Activated CD8-positive, alpha-beta memory T cell treated with anti-CD3 and anti-CD28 coated beads, Interleukin-2, amount 50 U/mL, for 1 hour (primary cell): ENCODE data around the gene MORN3.
"Not testable (repeated sequence)": the region's sequence is repeated elsewhere in the genome, so short reads cannot be mapped to it uniquely, and the experiment has no call there.

Experiments
- DNase-seq: peaks from one replicate; pipeline ENCODE4 v3.0.0-alpha.2; 2020; ENCODE audit errors: extremely low read depth

Gene MORN3

DNA sequence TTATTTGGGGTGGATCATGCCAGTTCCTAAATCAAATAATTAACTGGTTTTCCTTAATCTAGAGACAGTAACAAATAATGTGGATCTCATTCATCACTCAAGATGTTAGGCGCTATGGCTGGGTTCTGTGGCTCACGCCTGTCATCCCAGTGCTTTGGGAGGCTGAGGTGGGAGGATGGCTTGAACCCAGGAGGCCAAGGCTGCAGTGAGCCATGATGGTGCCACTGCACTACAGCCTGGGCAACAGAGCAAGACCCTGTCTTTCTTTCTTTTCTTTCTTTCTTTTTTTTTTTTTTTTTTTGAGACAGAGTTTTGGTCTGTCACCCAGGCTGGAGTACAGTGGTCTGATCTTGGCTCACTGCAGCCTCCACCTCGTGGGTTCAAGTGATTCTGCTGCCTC, 23.3 kb upstream of the MORN3 start:
- DNase-seq = not testable (repeated sequence)

DNA sequence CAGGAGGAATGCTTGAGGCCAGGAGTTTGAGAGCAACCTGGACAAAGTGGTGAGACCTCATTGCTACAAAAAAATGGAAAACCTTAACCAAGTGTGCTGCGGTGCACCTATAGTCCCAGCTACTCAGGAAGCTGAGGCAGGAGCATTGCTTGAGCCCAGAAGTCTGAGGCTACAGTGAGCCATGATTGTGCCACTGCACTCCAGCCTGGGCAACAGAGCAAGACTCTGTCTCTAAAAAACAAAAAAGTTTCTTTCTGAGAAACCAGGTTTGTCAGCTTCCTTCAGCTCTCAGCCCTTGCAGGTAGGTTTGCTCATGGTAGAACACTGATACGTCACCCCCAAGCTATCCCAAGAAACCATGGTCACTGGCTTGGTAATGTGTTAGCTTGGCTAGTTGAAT, 20.0 kb upstream of the MORN3 start:
- DNase-seq = no peak

DNA sequence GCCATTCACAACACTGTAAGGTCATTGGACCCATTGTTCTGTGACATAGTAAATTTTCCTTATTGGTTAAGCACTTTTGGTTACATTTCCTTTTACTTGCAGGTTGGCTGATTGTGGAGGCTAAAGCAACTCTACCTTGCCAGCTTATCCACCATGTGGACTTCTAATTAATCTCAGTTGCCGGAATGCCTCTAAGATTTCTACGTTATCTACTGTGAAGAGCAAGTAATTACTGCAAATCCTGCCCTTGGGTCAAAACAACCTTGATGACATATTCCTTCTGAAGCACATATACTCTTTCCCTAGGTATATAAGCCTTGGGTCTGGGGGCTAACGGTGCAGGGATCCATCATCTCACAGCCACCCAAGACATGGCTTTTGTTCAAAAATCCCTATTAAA, 19.5 kb upstream of the MORN3 start:
- DNase-seq = no peak

DNA sequence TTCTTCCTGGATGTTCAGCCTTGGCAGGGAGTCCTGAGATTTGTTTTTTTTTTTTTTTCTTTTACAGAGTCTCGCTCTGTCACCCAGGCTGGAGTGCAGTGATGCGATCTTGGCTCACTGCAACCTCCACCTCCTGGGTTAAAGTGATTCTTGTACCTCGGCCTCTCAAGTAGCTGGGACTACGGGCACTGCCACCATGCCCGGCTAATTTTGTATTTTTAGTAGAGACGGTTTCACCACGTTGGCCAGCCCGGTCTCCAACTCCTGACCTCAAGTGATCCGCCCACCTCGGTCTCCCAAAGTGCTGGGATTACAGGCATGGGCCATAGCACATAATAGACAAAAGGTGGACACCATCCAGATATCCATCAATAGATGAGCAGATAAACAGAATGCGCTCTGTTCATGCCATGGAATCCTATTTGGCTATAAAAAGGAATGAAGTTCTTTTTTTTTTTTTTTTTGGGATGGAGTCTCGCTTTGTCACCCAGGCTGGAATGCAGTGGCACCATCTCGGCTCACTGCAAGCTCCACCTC, 10.3 kb upstream of the MORN3 start:
- not testable (repeated sequence) for DNase-seq

DNA sequence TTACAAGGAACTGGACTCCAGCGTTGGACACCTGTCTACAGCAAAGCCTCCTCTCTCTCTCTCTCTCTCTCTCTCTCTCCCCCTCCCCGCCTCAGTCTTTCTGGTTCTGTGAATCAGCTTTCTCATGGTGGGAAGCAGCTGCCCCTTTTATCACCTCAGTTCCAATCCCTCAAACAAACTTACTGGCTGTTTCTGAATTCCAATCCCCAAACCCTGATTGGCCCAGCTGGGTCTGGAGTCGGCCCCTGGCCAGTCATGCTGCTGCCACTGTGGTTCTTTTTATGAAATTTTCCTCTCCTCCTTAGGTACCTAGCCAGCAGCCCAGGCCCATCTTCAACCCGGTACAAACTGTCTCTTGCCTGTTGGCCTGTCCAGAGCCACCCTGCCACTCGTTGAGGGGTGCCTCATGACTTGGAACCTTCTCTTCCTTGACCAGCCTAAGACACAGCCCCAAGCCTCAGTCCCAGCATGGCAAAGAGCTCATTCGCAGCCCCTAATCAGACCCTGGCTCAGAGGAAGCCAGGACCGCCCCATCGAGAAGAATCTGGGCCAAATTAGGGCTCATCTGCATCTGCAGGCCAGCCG, 9.4 kb upstream of the MORN3 start:
- DNase-seq = no peak

DNA sequence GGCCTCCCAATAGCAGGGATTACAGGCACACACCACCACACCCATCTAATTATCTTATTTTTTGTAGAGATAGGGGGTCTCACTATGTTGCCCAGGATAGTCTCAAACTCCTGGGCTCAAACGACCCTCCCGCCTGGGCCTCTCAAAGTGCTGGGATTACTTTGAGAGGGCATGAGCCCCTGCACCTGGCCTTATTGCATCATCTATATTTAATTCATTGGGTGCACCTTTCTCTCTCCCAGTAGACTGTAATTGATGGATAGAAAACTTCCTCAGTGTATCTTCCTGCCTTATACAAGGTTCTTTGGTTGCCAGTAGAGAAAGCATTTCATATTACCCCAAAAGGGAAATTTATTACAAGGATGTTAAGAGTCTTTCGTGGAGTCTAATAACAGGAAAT, 8.9 kb upstream of the MORN3 start:
- no peak for DNase-seq

DNA sequence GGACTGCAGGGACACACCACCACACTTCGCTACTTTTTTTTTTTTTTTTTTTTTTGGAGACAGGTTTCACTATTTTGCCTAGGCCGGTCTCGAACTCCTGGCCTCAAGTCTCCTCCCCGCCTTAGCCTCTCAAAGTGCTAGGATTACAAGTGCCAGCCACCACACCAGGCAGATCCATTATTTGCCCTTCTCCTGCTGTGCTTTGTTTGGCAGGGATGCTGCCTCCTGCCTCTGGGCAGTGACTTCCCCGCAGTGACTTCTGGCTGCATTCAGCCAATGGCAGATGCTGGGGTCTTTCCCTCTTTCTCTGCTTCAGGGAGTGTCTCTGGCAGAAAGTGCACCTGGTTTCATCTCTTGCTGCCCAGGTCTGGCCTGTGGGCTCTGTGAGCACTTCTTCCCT, 6.7 kb upstream of the MORN3 start:
- DNase-seq = no peak

DNA sequence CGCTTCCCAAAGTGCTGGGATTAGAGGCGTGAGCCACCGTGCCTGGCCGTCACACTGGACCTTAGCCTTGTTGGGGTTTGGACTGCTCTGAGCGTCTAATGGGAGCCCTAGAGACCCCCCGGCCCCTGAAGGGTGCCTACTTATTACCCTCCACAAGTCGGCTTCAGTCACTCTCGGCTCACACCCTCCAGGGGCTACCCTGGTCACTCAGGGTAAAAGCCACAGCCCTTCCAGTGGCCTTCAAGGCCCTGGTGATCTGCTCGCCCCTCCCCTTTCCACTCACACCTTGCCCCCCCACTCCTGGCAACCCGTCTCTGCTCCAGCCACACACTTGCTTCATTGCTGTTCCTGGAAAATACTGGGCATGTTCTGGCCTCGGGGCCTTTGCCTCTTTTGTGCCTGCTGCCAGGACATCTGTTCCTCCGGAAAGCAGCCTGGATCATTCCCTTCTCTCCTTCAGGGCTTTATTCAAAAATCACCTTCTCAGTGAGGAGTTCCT, 3.6 kb upstream of the MORN3 start:
- no peak for DNase-seq

DNA sequence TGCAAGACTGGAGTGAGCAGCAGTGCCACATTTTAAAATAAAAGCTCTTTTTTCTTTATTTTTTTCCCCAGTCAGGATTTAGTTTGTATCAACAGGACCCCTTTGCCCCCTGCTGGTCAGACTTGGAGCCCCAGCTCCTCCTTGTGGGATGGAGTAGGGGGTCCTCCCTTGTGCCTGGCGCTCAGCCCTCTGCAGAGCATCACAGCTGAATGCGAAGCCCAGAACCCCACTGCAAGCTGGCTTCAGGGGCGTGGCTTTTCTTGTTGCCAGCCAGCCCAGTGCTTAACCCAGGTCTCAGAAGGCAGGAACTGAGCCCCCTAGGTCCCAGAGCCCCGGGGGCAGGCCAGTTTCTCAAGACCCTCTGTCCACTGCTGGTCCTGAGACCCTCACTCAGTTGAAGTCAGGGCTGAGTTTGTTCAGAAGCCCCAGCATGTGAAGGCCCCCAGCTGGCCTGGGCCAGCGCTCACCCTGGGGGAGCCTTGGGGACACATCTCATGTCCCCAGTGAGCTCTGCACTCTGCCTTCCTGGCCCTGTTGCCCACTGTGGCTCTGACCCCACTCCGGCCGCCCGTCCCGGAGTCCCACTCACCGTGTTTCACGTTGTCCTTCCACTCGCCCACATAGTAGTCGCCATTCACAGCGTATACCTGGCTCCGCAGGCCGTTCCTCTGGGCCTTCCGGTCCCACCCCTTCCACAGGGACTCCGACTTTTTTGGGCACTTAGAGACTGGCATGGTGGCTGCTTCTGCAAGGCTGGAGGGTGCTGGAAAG, 519 bp downstream of the MORN3 start:
- DNase-seq = no peak

DNA sequence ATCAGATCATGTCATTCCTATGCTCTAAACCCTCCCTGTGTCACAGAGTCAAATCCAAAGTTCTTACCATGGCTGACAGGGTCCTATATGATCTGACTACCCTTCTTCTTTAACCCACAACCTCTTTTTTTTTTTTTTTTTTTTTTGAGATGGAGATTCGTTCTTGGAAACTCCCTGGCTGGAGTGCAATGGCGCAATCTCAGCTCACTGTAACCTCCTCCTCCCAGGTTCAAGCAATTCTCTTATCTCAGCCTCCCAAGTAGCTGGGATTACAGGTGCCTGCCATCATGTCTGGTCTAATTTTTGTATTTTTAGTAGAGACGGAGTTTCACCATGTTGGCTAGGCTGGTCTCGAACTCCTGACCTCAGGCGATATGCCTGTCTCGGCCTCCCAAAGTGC, 2.6 kb downstream of the MORN3 start:
- not testable (repeated sequence) for DNase-seq

DNA sequence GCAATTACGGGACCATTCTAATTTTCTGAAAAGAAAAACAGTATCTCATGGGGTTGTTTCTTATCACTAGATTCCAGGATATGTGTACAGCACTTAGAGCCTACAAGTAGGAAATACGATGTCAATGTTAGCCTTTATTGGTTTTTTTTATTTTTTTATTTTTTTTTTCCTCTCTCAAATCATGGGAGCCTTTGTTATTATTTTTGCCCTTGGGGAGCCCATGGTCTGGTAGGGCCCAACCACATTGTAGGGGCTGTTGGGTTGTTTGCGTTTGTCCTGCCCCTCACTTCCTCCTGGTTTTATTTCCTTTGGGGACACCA, 5.9 kb downstream of the MORN3 start:
- no peak for DNase-seq

DNA sequence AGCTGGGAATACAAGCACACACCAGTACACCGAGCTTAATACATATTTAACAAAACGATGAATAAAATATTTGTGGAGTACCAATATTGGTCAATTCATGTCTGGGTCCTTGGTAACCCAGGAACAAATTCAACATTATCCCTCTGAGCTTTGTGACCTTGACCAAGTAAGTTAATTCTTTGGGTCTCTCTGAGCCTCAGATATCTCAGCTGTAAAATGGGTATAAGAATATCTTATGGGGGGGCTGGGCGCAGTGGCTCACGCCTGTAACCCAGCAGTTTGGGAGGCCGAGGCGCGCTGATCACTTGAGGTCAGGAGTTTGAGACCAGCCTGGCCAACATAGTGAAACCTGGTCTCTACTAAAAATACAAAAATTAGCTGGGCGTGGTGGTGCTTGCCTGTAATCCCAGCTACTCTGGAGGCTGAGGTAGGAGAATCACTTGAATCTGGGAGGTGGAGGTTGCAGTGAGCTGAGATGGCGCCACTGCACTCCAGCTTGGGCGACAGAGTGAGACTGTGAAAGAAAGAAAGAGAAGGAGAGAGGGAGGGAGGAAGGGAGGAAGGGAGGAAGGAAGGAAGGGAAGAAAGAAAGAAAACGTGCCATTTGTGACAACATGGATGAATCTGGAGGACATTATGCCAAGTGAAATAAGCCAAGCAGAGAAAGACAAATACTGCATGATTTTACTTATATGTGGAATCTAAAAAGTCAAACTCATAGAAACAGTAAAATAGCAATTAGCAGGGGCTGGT, 7.9 kb downstream of the MORN3 start:
- not testable (repeated sequence) for DNase-seq

DNA sequence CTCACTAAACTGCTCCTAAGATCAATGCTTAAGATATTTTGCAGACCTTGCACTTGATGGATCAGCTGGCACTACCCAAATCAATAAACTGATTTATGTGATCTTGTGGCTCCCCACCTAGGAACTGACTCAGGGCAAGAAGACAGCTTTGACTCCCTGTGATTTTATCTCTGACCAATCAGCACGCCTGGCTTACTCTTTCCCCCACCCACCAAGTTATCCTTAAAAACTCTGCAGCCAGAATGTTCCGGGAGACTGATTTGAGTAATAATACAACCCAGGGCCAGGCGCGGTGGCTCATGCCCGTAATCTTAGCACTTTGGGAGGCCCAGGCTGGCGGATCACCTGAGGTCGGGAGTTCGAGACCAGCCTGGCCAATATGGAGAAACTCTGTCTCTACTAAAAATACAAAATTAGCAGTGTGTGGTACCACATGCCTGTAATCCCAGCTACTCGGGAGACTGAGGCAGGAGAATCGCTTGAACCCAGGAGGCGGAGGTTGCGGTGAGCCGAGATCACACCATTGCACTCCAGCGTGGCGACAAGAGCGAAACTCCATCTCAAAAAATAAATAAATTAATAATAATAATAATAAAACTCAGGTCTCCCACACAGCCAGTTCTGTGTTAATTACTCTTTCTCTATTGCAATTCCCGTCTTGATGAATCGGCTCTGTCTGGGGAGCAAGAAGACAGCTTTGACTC, 12.0 kb downstream of the MORN3 start:
- DNase-seq = no peak

DNA sequence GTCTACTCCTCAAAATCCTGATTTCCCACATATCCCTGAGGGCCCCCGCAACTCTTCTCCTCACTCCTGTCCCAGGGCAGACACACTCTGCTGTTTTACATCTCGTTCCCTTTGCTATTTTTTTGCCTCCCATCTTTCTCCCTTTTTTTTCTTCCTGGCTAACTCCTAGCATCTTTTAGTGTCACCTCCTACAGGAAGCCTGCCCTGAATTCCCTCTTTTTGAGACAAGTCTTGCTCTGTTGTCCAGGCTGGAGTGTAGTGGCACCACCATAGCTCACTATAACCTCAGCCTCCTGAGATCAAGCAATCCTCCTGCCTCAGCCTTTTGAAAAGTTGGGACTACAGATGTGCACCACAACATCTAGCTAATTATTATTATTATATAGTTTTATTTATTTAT, 13.3 kb downstream of the MORN3 start:
- no peak for DNase-seq

DNA sequence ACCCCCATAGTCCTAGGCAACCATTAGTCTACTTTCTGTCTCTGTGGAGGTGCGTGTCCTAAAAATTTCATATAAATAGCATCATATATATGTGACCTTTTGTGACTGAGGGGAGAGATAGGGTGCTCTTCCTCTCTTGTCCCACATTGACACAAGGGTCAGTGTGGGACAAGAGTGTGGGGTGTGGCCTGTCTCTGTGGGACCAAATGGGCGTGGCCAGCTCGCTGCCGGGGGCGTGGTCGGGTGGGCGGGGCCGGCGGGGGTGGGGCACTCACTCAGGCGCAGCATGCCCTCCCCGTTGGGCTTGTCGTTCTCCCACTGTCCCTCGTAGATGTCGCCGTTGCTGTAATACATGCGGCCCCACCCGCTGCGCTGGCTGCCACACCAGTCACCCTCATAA, 15.5 kb downstream of the MORN3 start:
- no peak for DNase-seq

DNA sequence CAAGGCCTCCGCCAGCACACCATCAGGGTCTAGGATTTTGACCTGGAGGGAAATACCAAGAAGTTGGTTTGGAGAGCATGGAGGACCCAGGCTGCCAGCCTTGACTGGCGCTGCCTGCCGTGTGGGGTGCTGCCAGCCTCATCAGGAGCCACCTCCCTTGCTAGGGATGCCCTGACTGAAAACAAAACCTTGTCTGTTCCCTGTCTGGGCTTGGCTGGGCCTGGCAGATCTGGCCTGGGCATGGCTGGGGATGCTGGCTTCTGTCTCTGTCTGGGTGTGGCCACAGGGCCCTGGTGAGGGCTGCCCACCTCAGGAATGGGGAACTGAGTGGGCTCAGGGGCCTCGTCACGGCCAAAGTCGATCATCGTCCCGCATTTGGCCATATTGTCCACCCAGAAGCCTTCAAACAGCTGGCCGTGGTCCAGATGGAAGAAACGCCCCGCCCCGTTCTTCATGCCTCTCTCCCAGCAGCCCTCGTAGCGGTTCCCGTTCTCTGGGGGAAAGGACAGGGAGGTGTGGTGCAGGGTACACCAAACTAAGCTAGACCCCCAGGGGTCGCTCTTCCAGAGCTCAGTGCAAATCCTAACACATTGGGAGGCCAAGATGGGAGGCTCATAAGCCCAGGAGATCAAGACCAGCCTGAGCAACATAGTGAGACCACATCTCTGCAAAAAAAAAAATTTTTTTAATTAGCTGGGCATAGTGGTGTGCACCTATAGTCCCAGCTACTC, 16.5 kb downstream of the MORN3 start:
- no peak for DNase-seq

DNA sequence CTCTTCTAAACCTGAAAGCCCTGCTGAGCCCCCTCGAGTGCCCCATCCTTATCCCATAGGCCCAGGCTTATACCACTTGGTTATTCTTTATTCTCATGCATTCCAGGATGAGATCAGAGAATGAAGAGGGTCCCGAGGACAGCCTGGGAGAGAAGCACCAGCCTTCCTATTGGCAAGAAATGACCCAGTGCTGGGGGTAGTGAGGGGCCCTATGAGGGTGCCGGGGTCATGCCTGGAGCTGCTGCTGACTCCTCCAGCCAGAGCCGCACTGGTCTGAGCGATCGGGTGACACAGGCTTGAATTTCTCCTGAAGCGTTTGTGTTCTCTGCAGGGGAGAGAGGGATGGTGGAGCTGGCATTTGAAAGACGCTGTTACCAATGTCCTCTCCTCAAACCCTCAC, 18.1 kb downstream of the MORN3 start:
- no peak for DNase-seq

DNA sequence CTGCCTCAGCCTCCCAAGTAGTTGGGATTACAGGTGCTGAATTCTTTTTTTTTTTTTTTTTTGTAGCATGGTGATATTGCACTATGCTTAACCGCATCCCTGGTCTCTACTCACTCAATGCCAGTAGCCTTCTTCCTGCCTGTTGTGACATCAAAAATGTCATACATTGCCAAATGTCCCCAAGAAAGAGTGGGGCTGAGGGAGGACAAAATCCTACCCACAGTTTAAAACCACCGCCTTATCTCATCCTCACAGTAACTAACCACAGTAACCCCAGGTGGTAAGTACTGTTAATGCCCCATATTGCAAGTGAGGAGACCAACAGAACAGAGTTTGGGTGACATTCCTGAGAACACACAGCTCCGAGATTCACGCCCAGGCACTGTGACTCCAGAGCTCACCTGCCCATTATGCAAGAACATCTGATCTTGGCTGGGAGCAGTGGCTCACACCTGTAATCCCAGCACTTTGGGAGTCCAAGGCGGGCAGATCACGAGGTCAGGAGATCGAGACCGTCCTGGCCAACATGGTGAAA, 19.6 kb downstream of the MORN3 start:
- no peak for DNase-seq

DNA sequence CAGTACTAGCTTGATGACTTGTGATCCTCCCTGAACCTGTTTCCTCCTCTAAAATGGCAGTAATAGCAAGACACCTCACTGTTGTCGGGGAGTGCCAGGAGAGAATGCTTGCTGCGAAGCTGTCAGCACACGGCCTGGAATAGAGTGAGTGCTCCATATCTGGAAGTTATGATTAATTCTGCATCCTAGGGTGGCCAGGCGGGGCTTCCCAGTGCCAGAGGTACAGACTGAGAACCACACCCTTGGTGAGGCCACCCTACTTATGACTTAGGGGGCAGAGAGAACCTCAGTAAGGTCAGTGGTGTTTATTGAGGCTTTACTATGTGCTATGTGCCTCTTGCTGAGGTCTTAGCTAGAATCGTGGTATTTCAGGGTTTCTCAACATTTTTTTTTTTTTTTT, 20.1 kb downstream of the MORN3 start:
- DNase-seq = no peak

DNA sequence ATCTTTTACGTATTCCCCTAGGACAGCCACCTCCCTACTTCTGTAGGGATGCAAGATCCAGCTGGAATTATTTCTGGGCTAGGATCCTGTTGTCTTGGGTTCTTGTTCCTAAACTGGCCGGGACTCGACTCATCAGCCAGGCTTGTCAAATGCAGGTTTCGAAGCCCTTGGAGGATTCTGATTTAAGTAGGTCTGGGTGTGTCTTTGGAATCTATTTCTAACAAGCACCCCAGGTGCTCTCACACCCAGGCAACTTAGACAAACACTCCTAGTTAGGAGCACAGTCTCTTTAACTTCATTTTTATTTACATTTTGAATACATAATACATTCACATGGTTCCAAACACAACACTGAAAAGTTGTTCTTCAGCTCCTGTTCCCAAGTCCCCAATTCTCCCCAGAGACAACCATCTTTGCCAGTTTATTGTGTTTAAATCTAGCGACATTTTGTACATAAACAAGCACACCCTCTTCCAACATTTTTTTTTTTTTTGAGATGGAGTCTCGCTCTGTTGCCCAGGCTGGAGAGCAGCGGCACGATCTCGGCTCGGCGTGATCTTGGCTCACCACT, 20.9 kb downstream of the MORN3 start:
- DNase-seq = no peak

DNA sequence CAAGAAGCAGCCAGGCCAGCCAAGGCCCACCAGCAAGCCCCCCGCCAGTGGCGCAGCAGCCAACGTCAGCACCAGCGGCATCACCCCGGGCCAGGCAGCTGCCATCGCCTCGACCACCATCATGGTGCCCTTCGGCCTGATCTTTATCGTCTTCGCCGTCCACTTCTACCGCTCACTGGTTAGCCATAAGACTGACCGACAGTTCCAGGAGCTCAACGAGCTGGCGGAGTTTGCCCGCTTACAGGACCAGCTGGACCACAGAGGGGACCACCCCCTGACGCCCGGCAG, 28.2 kb downstream of the MORN3 start:
- no peak for DNase-seq
